ENCODE measurements around the gene CETP. TPM values are rescaled to one million over a fixed set of nuclear protein-coding genes. Genes with fewer than 3 reads are reported as not detected.

Gene CETP
- total RNA-seq, 1 donor from 2014 or later, result not detected

GRCh38 chr16:57021757-57022156, 60.0 kb downstream of the CETP start:
- TF ChIP-seq CTCF (IDR thresholded peaks at IDR 0.05; ENCODE audit: unreplicated experiment), result no peak
- no peak overlapping the region for H3K4me3 Mint-ChIP-seq (ENCODE audit: low read depth)
- no peak for DNase-seq (ENCODE audit: low spot score, unreplicated experiment)
- no peaks in the 10 kb centered on the region for H3K9me3 Mint-ChIP-seq (ENCODE audit: low read depth)
- H3K27me3 Mint-ChIP-seq, result peaks cover 24% of the 10 kb centered on the region
- no peaks in the 10 kb centered on the region for H3K4me1 Mint-ChIP-seq (ENCODE audit: low read depth)
- no peak overlapping the region for H3K27ac Mint-ChIP-seq
- no peaks in the 10 kb centered on the region for H3K36me3 Mint-ChIP-seq (ENCODE audit: insufficient read depth)

GRCh38 chr16:57022445-57022844, 60.7 kb downstream of the CETP start:
- Mint-ChIP-seq H3K4me1 (ENCODE audit: low read depth) (no peaks in the 10 kb centered on the region), H3K27me3 (peaks cover 21% of the 10 kb centered on the region), H3K27ac (no peak overlapping the region), H3K4me3 (ENCODE audit: low read depth) (no peak overlapping the region), H3K36me3 (ENCODE audit: insufficient read depth) (no peaks in the 10 kb centered on the region), H3K9me3 (ENCODE audit: low read depth) (no peaks in the 10 kb centered on the region)
- no peak for TF ChIP-seq CTCF (IDR thresholded peaks at IDR 0.05; ENCODE audit: unreplicated experiment)
- DNase-seq (ENCODE audit: low spot score, unreplicated experiment), result no peak

GRCh38 chr16:57023541-57024249, 61.9 kb downstream of the CETP start:
- no peak for TF ChIP-seq CTCF (IDR thresholded peaks at IDR 0.05; ENCODE audit: unreplicated experiment)
- Mint-ChIP-seq H3K4me1 (ENCODE audit: low read depth) (no peaks in the 10 kb centered on the region), H3K36me3 (ENCODE audit: insufficient read depth) (no peaks in the 10 kb centered on the region), H3K27me3 (peaks cover 15% of the 10 kb centered on the region), H3K9me3 (ENCODE audit: low read depth) (no peaks in the 10 kb centered on the region), H3K4me3 (ENCODE audit: low read depth) (no peak overlapping the region), H3K27ac (no peak overlapping the region)
- DNase-seq (ENCODE audit: low spot score, unreplicated experiment), result no peak

- no peak overlapping the region for H3K4me3 Mint-ChIP-seq (ENCODE audit: low read depth)
These were observed 63.3 kb downstream of the CETP start for GRCh38 chr16:57024894-57025680.

More at GRCh38 chr16:57024894-57025680, 63.3 kb downstream of the CETP start:
- Mint-ChIP-seq H3K4me1 (ENCODE audit: low read depth) (no peaks in the 10 kb centered on the region), H3K36me3 (ENCODE audit: insufficient read depth) (no peaks in the 10 kb centered on the region), H3K27me3 (peaks cover 11% of the 10 kb centered on the region), H3K9me3 (ENCODE audit: low read depth) (peaks cover under 1% of the 10 kb centered on the region), H3K27ac (no peak overlapping the region)
- no peak for DNase-seq (ENCODE audit: low spot score, unreplicated experiment)
- no peak for TF ChIP-seq CTCF (IDR thresholded peaks at IDR 0.05; ENCODE audit: unreplicated experiment)

Measured in progenitor cell of endocrine pancreas (in vitro differentiated cells).